SK-N-MC (cell line): ENCODE measurements around the gene ENTPD7.
A peak's percentile ranks its signal among the peaks of the same experiment; 100 is the strongest.

ENCODE experiments used
- DNase-seq: peaks from one replicate; pipeline ENCODE4 v3.0.0-alpha.2; 2011; ENCODE audit warnings: low read depth, low spot score
- H3K27ac ChIP-seq: fragments of 200-600 bp; sonication (generic); 2 replicates; pipeline ENCODE4 v1.5.1; 2016; ENCODE audit warnings: mixed run types
- H3K36me3 ChIP-seq: fragments of 200-600 bp; sonication (generic); 2 replicates; pipeline ENCODE4 v1.6.1; 2017; ENCODE audit warnings: antibody characterized with exemption, low read length, mixed read lengths; ENCODE audit not compliant: insufficient read depth
- H3K4me3 ChIP-seq: fragments of 200-600 bp; sonication (generic); 2 replicates; pipeline ENCODE4 v1.5.1; 2016
- H3K9ac ChIP-seq: fragments of 200-600 bp; sonication (generic); 2 replicates; pipeline ENCODE4 v1.8.0; 2017; ENCODE audit warnings: mixed run types, mixed read lengths; ENCODE audit not compliant: insufficient read length
- H3K9me3 ChIP-seq: fragments of 200-600 bp; sonication (generic); 2 replicates; pipeline ENCODE4 v1.6.1; 2017; ENCODE audit warnings: low read depth, mild to moderate bottlenecking, antibody characterized with exemption, low read length, moderate library complexity, mixed read lengths
- EZH2 ChIP-seq: fragments of 200-600 bp; sonication (generic); IDR thresholded peaks from one replicate; pipeline ENCODE4 v1.6.1; 2017; ENCODE audit warnings: antibody characterized with exemption
- FOXP2 ChIP-seq: optimal IDR thresholded peaks from 2 replicates; pipeline ENCODE3; 2011; ENCODE audit warnings: mild to moderate bottlenecking, moderate library complexity; ENCODE audit not compliant: insufficient read depth; ENCODE audit errors: extremely low read length, control extremely low read depth
- POLR2AphosphoS5 ChIP-seq: IDR thresholded peaks from 2 replicates; pipeline ENCODE4 v1.6.1; 2012; ENCODE audit warnings: mild to moderate bottlenecking, low read depth, low read length, borderline replicate concordance

Gene ENTPD7

GRCh38 chr10:99658622-99659030 lies 683 bp upstream of the ENTPD7 start:
- DNase-seq = no peak
- no peak for TF ChIP-seq POLR2AphosphoS5
- TF ChIP-seq FOXP2 = no peak
- TF ChIP-seq EZH2 = no peak
- H3K9ac ChIP-seq = no peak overlapping the region
- no peaks in the 10 kb centered on the region for H3K9me3 ChIP-seq
- peak overlapping the region; percentile 83 for H3K4me3 ChIP-seq
- H3K27ac ChIP-seq = no peak overlapping the region
- H3K36me3 ChIP-seq = no peaks in the 10 kb centered on the region

- TF ChIP-seq POLR2AphosphoS5 (no peak), EZH2 (no peak), FOXP2 (no peak)
- peak overlapping the region; percentile 74 for H3K9ac ChIP-seq
- no peaks in the 10 kb centered on the region for H3K9me3 ChIP-seq
- no peaks in the 10 kb centered on the region for H3K36me3 ChIP-seq
- peak overlapping the region; percentile 83 for H3K4me3 ChIP-seq
- no peak for DNase-seq
- no peak overlapping the region for H3K27ac ChIP-seq
These were observed 608 bp downstream of the ENTPD7 start for GRCh38 chr10:99659868-99660366.

- no peak overlapping the region for H3K9ac ChIP-seq
- H3K9me3 ChIP-seq = no peaks in the 10 kb centered on the region
- no peaks in the 10 kb centered on the region for H3K36me3 ChIP-seq
- no peak for DNase-seq
- TF ChIP-seq POLR2AphosphoS5 = no peak
- no peak for TF ChIP-seq FOXP2
- TF ChIP-seq EZH2 = no peak
- no peak overlapping the region for H3K4me3 ChIP-seq
- no peak overlapping the region for H3K27ac ChIP-seq
These were observed 1.5 kb downstream of the ENTPD7 start for GRCh38 chr10:99660662-99661376.

- H3K9ac ChIP-seq = no peak overlapping the region
- H3K36me3 ChIP-seq = no peaks in the 10 kb centered on the region
- no peak overlapping the region for H3K27ac ChIP-seq
- no peak for DNase-seq
- TF ChIP-seq EZH2 (no peak), POLR2AphosphoS5 (no peak), FOXP2 (no peak)
- no peak overlapping the region for H3K4me3 ChIP-seq
- H3K9me3 ChIP-seq = no peaks in the 10 kb centered on the region
These were observed 2.1 kb downstream of the ENTPD7 start for GRCh38 chr10:99661377-99661763.

- TF ChIP-seq FOXP2 (no peak), EZH2 (no peak), POLR2AphosphoS5 (no peak)
- no peak overlapping the region for H3K4me3 ChIP-seq
- DNase-seq = no peak
- H3K27ac ChIP-seq = no peak overlapping the region
- H3K36me3 ChIP-seq = no peaks in the 10 kb centered on the region
- no peaks in the 10 kb centered on the region for H3K9me3 ChIP-seq
- H3K9ac ChIP-seq = no peak overlapping the region
These were observed 6.0 kb downstream of the ENTPD7 start for GRCh38 chr10:99665304-99665703.

- H3K4me3 ChIP-seq = no peak overlapping the region
- H3K27ac ChIP-seq = no peak overlapping the region
- DNase-seq = no peak
- no peaks in the 10 kb centered on the region for H3K9me3 ChIP-seq
- no peak overlapping the region for H3K9ac ChIP-seq
- no peak for TF ChIP-seq EZH2
- no peak for TF ChIP-seq FOXP2
- no peak for TF ChIP-seq POLR2AphosphoS5
- no peaks in the 10 kb centered on the region for H3K36me3 ChIP-seq
These were observed 7.9 kb downstream of the ENTPD7 start for GRCh38 chr10:99667108-99667751.

GRCh38 chr10:99671386-99671785 lies 12.1 kb downstream of the ENTPD7 start:
- Histone ChIP-seq H3K9ac (no peak overlapping the region), H3K4me3 (no peak overlapping the region), H3K9me3 (no peaks in the 10 kb centered on the region), H3K36me3 (no peaks in the 10 kb centered on the region), H3K27ac (no peak overlapping the region)
- no peak for DNase-seq
- TF ChIP-seq FOXP2 (no peak), POLR2AphosphoS5 (no peak), EZH2 (no peak)

- Histone ChIP-seq H3K9me3 (no peaks in the 10 kb centered on the region), H3K36me3 (no peaks in the 10 kb centered on the region), H3K9ac (no peak overlapping the region), H3K27ac (no peak overlapping the region), H3K4me3 (no peak overlapping the region)
- TF ChIP-seq EZH2 = no peak
- no peak for TF ChIP-seq POLR2AphosphoS5
- no peak for TF ChIP-seq FOXP2
- DNase-seq = no peak
These were observed 13.6 kb downstream of the ENTPD7 start for GRCh38 chr10:99672884-99673283.
